Suprapubic skin (tissue), 4 donors: ENCODE measurements around the gene ANXA4.

Experiments
- CTCF ChIP-seq, 2 donors: fragments of 200-600 bp in 1 of 2; fragments of 450-650 bp in 1 of 2; sonication (generic) in 1 of 2; IDR thresholded peaks; one replicate each; pipeline ENCODE4 v1.5.1; 2016 to 2019; ENCODE audit warnings: antibody characterized with exemption in 2 of 2, mild to moderate bottlenecking in 1 of 2, moderate library complexity in 1 of 2
- EP300 ChIP-seq: sonication (generic); formaldehyde crosslinking; IDR thresholded peaks from one replicate; pipeline ENCODE4 v1.6.1; 2017; ENCODE audit warnings: antibody characterized with exemption
- POLR2A ChIP-seq, 2 donors: fragments of 450-650 bp; IDR thresholded peaks; one replicate each; pipeline ENCODE4 v1.6.1; 2017; ENCODE audit warnings: antibody characterized with exemption in 2 of 2, mild to moderate bottlenecking in 2 of 2, moderate library complexity in 2 of 2
- POLR2AphosphoS5 ChIP-seq, 3 donors: sonication (generic); formaldehyde crosslinking; IDR thresholded peaks; one replicate each; pipeline ENCODE4 v1.6.1; 2017; ENCODE audit warnings: antibody characterized with exemption in 3 of 3

- TF ChIP-seq CTCF (IDR thresholded peaks at IDR 0.05): no peak
- TF ChIP-seq POLR2A (IDR thresholded peaks at IDR 0.05): no peak
- no peak for TF ChIP-seq POLR2AphosphoS5 (IDR thresholded peaks at IDR 0.05)
- no peak for TF ChIP-seq EP300
Measured at GRCh38 chr2:69754633-69755032, 12.7 kb downstream of the ANXA4 start.
